VCaP (cell line): ENCODE results near the gene GRIK5.
A peak's percentile ranks its signal among the peaks of the same experiment; 100 is the strongest.

Source experiments
- H3K27ac ChIP-seq: fragments of 450-650 bp; 2 replicates; pipeline ENCODE4 v1.5.1; 2017
- TF ChIP-seq, protein P1 (sequence below): fragments of 450-650 bp; conservative IDR thresholded peaks from 2 replicates; pipeline ENCODE4 v1.5.1; 2017; ENCODE audit warnings: mild to moderate bottlenecking, moderate library complexity

The GRIK5 gene

DNA sequence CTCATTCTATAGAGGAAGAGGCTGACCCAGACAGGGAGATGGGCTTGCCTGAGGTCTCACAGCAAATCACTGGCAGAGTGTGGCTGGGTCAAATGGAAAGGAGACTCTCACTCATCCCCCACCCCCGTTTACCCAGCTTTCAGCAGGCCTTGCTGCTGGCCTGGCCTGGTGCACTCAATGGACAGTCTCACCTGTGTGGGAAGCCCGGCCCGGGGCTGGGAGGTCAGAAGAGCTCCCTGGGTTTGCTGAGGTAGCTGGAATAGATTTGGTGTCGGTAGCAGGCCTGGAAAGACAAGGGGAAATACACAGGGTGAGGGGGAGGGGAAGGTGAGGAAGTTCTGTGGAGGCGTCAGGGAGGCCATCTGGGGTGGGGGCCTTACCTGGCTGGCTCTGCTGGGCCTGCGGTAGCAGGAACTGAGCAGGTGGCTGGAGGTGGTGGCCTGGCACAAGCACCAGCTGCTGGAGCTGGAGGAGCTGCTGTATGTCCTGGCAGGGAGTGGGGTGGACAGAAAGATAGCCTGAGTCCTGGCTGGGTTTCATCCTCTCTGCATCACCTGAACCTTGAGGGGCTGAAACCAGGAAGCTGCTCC is 29.4 kb upstream of the GRIK5 start:
- H3K27ac ChIP-seq = peak overlapping the region; percentile 93
- TF ChIP-seq, protein P1, sequence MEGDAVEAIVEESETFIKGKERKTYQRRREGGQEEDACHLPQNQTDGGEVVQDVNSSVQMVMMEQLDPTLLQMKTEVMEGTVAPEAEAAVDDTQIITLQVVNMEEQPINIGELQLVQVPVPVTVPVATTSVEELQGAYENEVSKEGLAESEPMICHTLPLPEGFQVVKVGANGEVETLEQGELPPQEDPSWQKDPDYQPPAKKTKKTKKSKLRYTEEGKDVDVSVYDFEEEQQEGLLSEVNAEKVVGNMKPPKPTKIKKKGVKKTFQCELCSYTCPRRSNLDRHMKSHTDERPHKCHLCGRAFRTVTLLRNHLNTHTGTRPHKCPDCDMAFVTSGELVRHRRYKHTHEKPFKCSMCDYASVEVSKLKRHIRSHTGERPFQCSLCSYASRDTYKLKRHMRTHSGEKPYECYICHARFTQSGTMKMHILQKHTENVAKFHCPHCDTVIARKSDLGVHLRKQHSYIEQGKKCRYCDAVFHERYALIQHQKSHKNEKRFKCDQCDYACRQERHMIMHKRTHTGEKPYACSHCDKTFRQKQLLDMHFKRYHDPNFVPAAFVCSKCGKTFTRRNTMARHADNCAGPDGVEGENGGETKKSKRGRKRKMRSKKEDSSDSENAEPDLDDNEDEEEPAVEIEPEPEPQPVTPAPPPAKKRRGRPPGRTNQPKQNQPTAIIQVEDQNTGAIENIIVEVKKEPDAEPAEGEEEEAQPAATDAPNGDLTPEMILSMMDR = no peak

DNA sequence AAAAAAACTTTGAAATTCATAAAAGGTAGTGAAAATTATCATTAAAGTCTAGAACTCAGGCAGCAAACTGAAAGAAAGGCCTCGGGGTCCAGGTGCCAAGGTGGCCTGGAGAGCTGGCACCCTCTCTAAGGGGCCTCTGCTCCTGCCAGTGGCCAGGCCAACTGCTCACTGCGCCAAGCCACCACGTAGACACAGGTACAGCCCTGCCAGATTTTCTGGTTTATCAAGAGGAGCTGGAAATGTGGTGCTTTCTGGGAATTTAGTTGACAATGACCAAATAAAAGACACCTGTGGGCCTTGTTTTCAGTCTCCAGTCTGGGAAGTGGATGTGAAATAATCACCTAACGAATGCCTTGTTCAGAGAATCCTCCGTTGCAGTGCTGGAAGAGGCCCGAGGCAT is 28.8 kb upstream of the GRIK5 start:
- peak overlapping the region; percentile 93 for H3K27ac ChIP-seq

DNA sequence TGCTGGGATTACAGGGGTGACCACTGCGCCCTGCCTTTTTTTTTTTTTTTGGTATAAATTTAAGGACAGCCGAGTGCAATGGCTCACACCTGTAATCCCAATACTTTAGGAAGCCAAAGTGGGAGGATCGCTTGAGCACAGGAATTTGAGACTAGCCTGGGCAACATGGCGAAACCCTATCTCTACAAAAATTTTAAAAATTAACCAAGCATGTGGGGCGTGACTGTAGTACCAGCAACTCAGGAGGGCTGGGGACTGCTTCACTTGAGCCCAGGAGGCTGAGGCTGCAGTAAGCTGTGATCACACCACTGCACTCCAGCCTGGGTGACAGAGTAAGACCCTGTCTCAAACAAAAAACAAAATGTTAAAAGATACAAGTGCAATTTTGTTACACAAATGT is 27.5 kb upstream of the GRIK5 start:
- TF ChIP-seq, protein P1 = no peak
- peak overlapping the region; percentile 93 for H3K27ac ChIP-seq

More for the DNA sequence above, 28.8 kb upstream of the GRIK5 start:
- TF ChIP-seq, protein P1 = no peak

- TF ChIP-seq, protein P1 = no peak
- H3K27ac ChIP-seq = no peak overlapping the region
Observed at GRCh38 chr19:42096255-42096837, 26.3 kb upstream of the GRIK5 start.

DNA sequence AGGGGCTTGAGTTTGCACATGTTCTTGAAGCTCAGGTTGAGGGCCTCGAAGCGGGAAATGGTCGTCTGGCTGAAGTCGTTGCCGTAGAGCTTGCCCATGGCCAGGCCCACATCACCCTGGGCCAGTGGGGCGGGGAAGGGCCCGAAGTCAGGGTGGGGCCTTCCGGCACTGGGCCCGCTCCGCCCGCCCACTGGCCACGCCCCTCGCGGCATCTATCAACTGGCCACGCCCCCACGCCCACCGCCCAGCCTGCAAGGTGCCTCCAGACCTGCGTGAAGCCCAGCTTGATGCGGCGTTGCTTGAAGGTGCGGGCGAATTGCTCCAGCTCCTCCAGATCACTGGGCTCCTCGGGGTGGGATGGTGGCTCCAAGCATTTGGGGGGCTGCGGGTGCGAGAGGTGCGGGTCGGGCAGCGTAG is 25.8 kb upstream of the GRIK5 start:
- no peak overlapping the region for H3K27ac ChIP-seq
- TF ChIP-seq, protein P1 = no peak

DNA sequence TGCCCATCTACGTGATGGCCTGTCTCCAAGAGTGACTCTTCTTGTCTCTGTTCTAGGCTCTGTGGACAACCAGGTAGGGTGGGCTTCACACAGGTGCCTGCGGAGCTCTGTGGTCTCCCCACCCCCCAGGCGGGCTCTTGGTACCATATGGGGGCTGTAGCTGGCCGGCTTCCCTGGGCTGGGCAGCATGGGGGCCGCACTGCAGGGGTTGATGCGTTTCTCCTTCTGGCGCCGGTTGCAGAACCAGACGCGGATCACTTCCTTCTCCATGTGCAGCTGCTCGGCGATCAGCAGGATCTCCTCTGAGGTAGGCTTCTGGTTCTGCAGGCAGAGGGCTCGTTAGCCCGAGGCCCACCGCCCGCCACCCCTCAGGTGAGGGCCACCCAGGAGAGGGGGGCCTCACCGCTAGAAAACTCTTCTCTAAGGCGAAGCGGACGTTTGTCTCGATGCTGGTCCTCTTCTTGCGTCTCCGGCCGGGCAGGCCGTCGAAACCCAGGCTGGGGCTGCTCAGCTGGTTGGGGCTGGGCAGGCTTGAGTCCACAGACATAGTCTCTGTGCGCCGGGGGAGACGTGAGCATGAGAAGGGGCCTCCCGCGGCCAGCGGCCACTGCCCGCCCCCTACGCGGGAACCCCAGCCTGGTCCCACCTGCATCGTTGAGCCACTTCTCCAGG is 25.3 kb upstream of the GRIK5 start:
- TF ChIP-seq, protein P1 = no peak
- H3K27ac ChIP-seq = no peak overlapping the region

GRCh38 chr19:42093926-42094325 is 23.9 kb upstream of the GRIK5 start:
- H3K27ac ChIP-seq = no peak overlapping the region

More at GRCh38 chr19:42093926-42094325, 23.9 kb upstream of the GRIK5 start:
- TF ChIP-seq, protein P1 = no peak
